IPS-18c (cell line): Measurements from ENCODE around the gene ZNF30.
"Not testable (repeated sequence)": the region's sequence is repeated elsewhere in the genome, so short reads cannot be mapped to it uniquely, and the experiment has no call there.

Experiments
- H3K4me3 ChIP-seq: 2 replicates; pipeline ENCODE4 v1.7.0; 2013; ENCODE audit warnings: low read depth, mild to moderate bottlenecking, low read length, moderate library complexity; ENCODE audit not compliant: insufficient read depth
- H3K9me3 ChIP-seq: one replicate; pipeline ENCODE4 v1.6.1; 2013; ENCODE audit warnings: mild to moderate bottlenecking, low read length, moderate library complexity; ENCODE audit not compliant: control insufficient read depth, insufficient read depth

The ZNF30 gene

GRCh38 chr19:34926685-34927375, at the start of gene ZNF30:
Gene ZNF30 (plus strand): TSS chr19:34926903. CDS start chr19:34929948, 3,045 bp downstream.
- H3K4me3 ChIP-seq: peak within 1 kb of the TSS; percentile 80

GRCh38 chr19:34879563-34879962, 47.1 kb upstream of the ZNF30 start:
- no peak overlapping the region for H3K4me3 ChIP-seq
- H3K9me3 ChIP-seq: peaks cover 4% of the 10 kb centered on the region

More at GRCh38 chr19:34926685-34927375, at the start of gene ZNF30:
- H3K9me3 ChIP-seq: no peaks in the 10 kb centered on the region

- Histone ChIP-seq H3K9me3 (peaks cover 4% of the 10 kb centered on the region), H3K4me3 (no peak overlapping the region)
Observed at GRCh38 chr19:34880034-34880433, 46.7 kb upstream of the ZNF30 start.

- Histone ChIP-seq H3K4me3 (no peak overlapping the region), H3K9me3 (peaks cover 4% of the 10 kb centered on the region)
Observed at GRCh38 chr19:34881982-34882381, 44.7 kb upstream of the ZNF30 start.

GRCh38 chr19:34888091-34888490, 38.6 kb upstream of the ZNF30 start:
- H3K9me3 ChIP-seq: peaks cover 4% of the 10 kb centered on the region
- no peak overlapping the region for H3K4me3 ChIP-seq

- no peak overlapping the region for H3K4me3 ChIP-seq
- H3K9me3 ChIP-seq: peaks cover 4% of the 10 kb centered on the region
Observed at GRCh38 chr19:34900245-34900644, 26.5 kb upstream of the ZNF30 start.

- peak overlapping the region; percentile 50 for H3K4me3 ChIP-seq
- H3K9me3 ChIP-seq: peaks cover 4% of the 10 kb centered on the region
Observed at GRCh38 chr19:34904664-34905527, 21.8 kb upstream of the ZNF30 start.

- H3K9me3 ChIP-seq: no peaks in the 10 kb centered on the region
Observed at GRCh38 chr19:34910770-34911169, 15.9 kb upstream of the ZNF30 start.

GRCh38 chr19:34917144-34917543, 9.6 kb upstream of the ZNF30 start:
- H3K9me3 ChIP-seq: peaks cover 11% of the 10 kb centered on the region
- not testable (repeated sequence) for H3K4me3 ChIP-seq

More at GRCh38 chr19:34910770-34911169, 15.9 kb upstream of the ZNF30 start:
- no peak overlapping the region for H3K4me3 ChIP-seq

- peaks cover 11% of the 10 kb centered on the region for H3K9me3 ChIP-seq
- no peak overlapping the region for H3K4me3 ChIP-seq
Observed at GRCh38 chr19:34918190-34918589, 8.5 kb upstream of the ZNF30 start.

GRCh38 chr19:34920090-34920786, 6.5 kb upstream of the ZNF30 start:
- not testable (repeated sequence) for H3K4me3 ChIP-seq
- H3K9me3 ChIP-seq: peaks cover 11% of the 10 kb centered on the region

GRCh38 chr19:34925278-34925855, 1.3 kb upstream of the ZNF30 start:
- Histone ChIP-seq H3K4me3 (no peak overlapping the region), H3K9me3 (no peaks in the 10 kb centered on the region)

GRCh38 chr19:34926361-34926684, 380 bp upstream of the ZNF30 start:
- Histone ChIP-seq H3K4me3 (no peak overlapping the region; the same call in 1 of the 2 replicates), H3K9me3 (no peaks in the 10 kb centered on the region)

- Histone ChIP-seq H3K9me3 (no peaks in the 10 kb centered on the region), H3K4me3 (no peak overlapping the region)
Observed at GRCh38 chr19:34932494-34932893, 5.8 kb downstream of the ZNF30 start.

GRCh38 chr19:34936184-34936583, 9.5 kb downstream of the ZNF30 start:
- Histone ChIP-seq H3K4me3 (no peak overlapping the region), H3K9me3 (no peaks in the 10 kb centered on the region)

- H3K4me3 ChIP-seq: no peak overlapping the region
- peaks cover 4% of the 10 kb centered on the region for H3K9me3 ChIP-seq
Observed at GRCh38 chr19:34938886-34939285, 12.2 kb downstream of the ZNF30 start.

GRCh38 chr19:34943861-34944573, 17.3 kb downstream of the ZNF30 start:
- peaks cover 11% of the 10 kb centered on the region for H3K9me3 ChIP-seq
- no peak overlapping the region; the same call in 1 of the 2 replicates for H3K4me3 ChIP-seq
